GM19025 (cell line): Measurements from ENCODE around the gene DPP6.

ENCODE experiments used
- ATAC-seq: cut with Tn5 transposase; IDR thresholded peaks from one replicate; pipeline ENCODE4 v1.9.1; 2021; ENCODE audit warnings: mild to moderate bottlenecking, low read depth, moderate library complexity; ENCODE audit not compliant: unreplicated experiment

DPP6 gene

GRCh38 chr7:154388999-154389398 is 336.8 kb downstream of the DPP6 start:
- no peak for ATAC-seq

- ATAC-seq = no peak
Measured at GRCh38 chr7:154390961-154391360, 338.8 kb downstream of the DPP6 start.

- no peak for ATAC-seq
Measured at GRCh38 chr7:154394804-154395203, 342.6 kb downstream of the DPP6 start.

GRCh38 chr7:154406312-154406711 is 354.1 kb downstream of the DPP6 start:
- ATAC-seq = no peak

GRCh38 chr7:154409703-154410311 is 357.6 kb downstream of the DPP6 start:
- no peak for ATAC-seq

- ATAC-seq = no peak
Measured at GRCh38 chr7:154412105-154412504, 359.9 kb downstream of the DPP6 start.

GRCh38 chr7:154415709-154416399 is 363.7 kb downstream of the DPP6 start:
- ATAC-seq = no peak

GRCh38 chr7:154416714-154417113 is 364.5 kb downstream of the DPP6 start:
- ATAC-seq = no peak

- no peak for ATAC-seq
Measured at GRCh38 chr7:154419344-154419743, 367.1 kb downstream of the DPP6 start.

- no peak for ATAC-seq
Measured at GRCh38 chr7:154423231-154423630, 371.0 kb downstream of the DPP6 start.

- no peak for ATAC-seq
Measured at GRCh38 chr7:154424350-154424749, 372.2 kb downstream of the DPP6 start.

- ATAC-seq = no peak
Measured at GRCh38 chr7:154425271-154425670, 373.1 kb downstream of the DPP6 start.

- ATAC-seq = no peak
Measured at GRCh38 chr7:154426778-154427177, 374.6 kb downstream of the DPP6 start.

- no peak for ATAC-seq
Measured at GRCh38 chr7:154427533-154427932, 375.3 kb downstream of the DPP6 start.

- ATAC-seq = no peak
Measured at GRCh38 chr7:154429666-154430404, 377.6 kb downstream of the DPP6 start.

GRCh38 chr7:154430640-154431039 is 378.4 kb downstream of the DPP6 start:
- no peak for ATAC-seq

- no peak for ATAC-seq
Measured at GRCh38 chr7:154431045-154431444, 378.8 kb downstream of the DPP6 start.

GRCh38 chr7:154433632-154434598 is 381.7 kb downstream of the DPP6 start:
- no peak for ATAC-seq

GRCh38 chr7:154436560-154436959 is 384.4 kb downstream of the DPP6 start:
- no peak for ATAC-seq

- no peak for ATAC-seq
Measured at GRCh38 chr7:154437234-154437633, 385.0 kb downstream of the DPP6 start.
